Lower leg skin (tissue), 3 donors: ENCODE data around the gene PAK5.

Source experiments
- POLR2A ChIP-seq, 2 donors: fragments of 450-650 bp; IDR thresholded peaks; one replicate each; pipeline ENCODE4 v1.6.1; 2016 to 2017; ENCODE audit warnings: antibody characterized with exemption in 2 of 2, mild to moderate bottlenecking in 1 of 2, moderate library complexity in 1 of 2
- TF ChIP-seq, protein P1 (sequence below), 3 donors: fragments of 450-650 bp; IDR thresholded peaks; one replicate each; pipeline ENCODE4 v1.5.1; 2016; ENCODE audit warnings: antibody characterized with exemption in 3 of 3, mild to moderate bottlenecking in 3 of 3, moderate library complexity in 2 of 3

DNA sequence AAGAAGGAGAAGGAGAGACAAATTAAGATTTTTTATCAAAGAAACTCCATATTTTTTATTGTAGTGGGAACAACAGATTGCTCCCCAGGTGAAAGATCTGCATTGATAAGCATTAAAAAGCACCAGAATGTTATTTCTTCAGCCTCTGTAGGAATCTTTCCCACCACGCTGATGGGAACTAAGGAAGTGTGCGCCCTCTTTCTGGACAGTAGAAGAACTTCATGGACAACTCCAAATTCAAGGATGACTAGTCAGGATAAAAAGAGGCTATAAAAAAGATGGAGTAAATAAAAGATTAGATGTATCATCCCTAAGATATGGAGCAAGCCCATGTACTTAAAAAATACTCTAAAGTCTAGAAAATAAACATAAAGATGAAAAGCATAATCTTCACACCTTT lies 45.8 kb upstream of the PAK5 start:
- TF ChIP-seq, protein P1, sequence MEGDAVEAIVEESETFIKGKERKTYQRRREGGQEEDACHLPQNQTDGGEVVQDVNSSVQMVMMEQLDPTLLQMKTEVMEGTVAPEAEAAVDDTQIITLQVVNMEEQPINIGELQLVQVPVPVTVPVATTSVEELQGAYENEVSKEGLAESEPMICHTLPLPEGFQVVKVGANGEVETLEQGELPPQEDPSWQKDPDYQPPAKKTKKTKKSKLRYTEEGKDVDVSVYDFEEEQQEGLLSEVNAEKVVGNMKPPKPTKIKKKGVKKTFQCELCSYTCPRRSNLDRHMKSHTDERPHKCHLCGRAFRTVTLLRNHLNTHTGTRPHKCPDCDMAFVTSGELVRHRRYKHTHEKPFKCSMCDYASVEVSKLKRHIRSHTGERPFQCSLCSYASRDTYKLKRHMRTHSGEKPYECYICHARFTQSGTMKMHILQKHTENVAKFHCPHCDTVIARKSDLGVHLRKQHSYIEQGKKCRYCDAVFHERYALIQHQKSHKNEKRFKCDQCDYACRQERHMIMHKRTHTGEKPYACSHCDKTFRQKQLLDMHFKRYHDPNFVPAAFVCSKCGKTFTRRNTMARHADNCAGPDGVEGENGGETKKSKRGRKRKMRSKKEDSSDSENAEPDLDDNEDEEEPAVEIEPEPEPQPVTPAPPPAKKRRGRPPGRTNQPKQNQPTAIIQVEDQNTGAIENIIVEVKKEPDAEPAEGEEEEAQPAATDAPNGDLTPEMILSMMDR (IDR thresholded peaks at IDR 0.05), result no peak
- no peak for TF ChIP-seq POLR2A (IDR thresholded peaks at IDR 0.05)
